NCI-H345 treated with DMSO at 0.1 percent for 48 hours (cell line): Measurements from ENCODE around the gene TMEM74B.

Source experiments
- DNase-seq: peaks from one replicate; lab custom pipeline; 2025; ENCODE audit not compliant: unreplicated experiment; lab: John Stamatoyannopoulos, UW

Gene TMEM74B

GRCh38 chr20:1144401-1145172 is 40.2 kb downstream of the TMEM74B start:
- DNase-seq, result no peak

- no peak for DNase-seq
Observed at GRCh38 chr20:1137236-1137635, 47.5 kb downstream of the TMEM74B start.

- no peak for DNase-seq
Observed at GRCh38 chr20:1134836-1135235, 49.9 kb downstream of the TMEM74B start.

GRCh38 chr20:1134355-1134754 is 50.4 kb downstream of the TMEM74B start:
- DNase-seq, result no peak

GRCh38 chr20:1131354-1131753 is 53.4 kb downstream of the TMEM74B start:
- no peak for DNase-seq

GRCh38 chr20:1130847-1131246 is 53.9 kb downstream of the TMEM74B start:
- no peak for DNase-seq
